Measurements from ENCODE around the gene CDH12. TPM values are rescaled to one million over a fixed set of nuclear protein-coding genes. Genes with fewer than 3 reads are reported as not detected.
A peak's percentile ranks its signal among the peaks of the same experiment; 100 is the strongest.
"Not testable (repeated sequence)": the region's sequence is repeated elsewhere in the genome, so short reads cannot be mapped to it uniquely, and the experiment has no call there.

The CDH12 gene
- total RNA-seq, 1 donor from 2014 or later: 23.5 TPM

DNA sequence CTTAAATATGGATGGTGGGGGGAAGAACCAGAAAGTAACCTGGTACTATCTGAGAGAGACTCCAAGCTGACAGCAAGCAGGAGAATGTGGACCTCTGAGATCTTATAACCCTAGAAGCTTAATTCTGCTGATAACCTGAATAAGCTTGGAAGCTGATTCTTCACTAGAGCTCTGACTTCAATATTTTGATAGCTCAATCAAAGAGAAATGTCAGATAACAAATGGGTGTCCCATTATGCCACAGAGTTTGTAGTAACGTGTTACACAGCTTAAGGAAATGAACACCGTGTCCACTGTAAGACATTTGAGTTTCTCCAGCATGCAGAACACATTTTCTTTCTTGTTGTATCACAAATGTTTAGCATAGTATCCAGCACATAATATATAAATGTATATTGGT is 626.7 kb downstream of the CDH12 start:
- Mint-ChIP-seq H3K27me3 (ENCODE audit: unreplicated experiment) (no peaks in the 10 kb centered on the region), H3K36me3 (ENCODE audit: unreplicated experiment) (no peaks in the 10 kb centered on the region), H3K4me3 (ENCODE audit: unreplicated experiment) (no peak overlapping the region), H3K4me1 (ENCODE audit: low read depth, unreplicated experiment) (no peaks in the 10 kb centered on the region), H3K27ac (ENCODE audit: unreplicated experiment) (no peak overlapping the region), H3K9me3 (ENCODE audit: unreplicated experiment) (peaks cover 1% of the 10 kb centered on the region)
- DNase-seq: no peak
- TF ChIP-seq CTCF (IDR thresholded peaks at IDR 0.05; ENCODE audit: partially characterized antibody, unreplicated experiment): no peak

- Mint-ChIP-seq H3K27ac (ENCODE audit: unreplicated experiment) (no peak overlapping the region), H3K4me1 (ENCODE audit: low read depth, unreplicated experiment) (no peaks in the 10 kb centered on the region), H3K36me3 (ENCODE audit: unreplicated experiment) (no peaks in the 10 kb centered on the region), H3K27me3 (ENCODE audit: unreplicated experiment) (no peaks in the 10 kb centered on the region), H3K9me3 (ENCODE audit: unreplicated experiment) (no peaks in the 10 kb centered on the region), H3K4me3 (ENCODE audit: unreplicated experiment) (no peak overlapping the region)
- no peak for TF ChIP-seq CTCF (IDR thresholded peaks at IDR 0.05; ENCODE audit: partially characterized antibody, unreplicated experiment)
- DNase-seq: no peak
Measured at GRCh38 chr5:22223079-22223478, 630.1 kb downstream of the CDH12 start.

GRCh38 chr5:22213703-22214495 is 639.2 kb downstream of the CDH12 start:
- DNase-seq: peak; percentile 62
- not testable (repeated sequence) for H3K27me3 Mint-ChIP-seq (ENCODE audit: unreplicated experiment)

GRCh38 chr5:22212254-22212991 is 640.7 kb downstream of the CDH12 start:
- not testable (repeated sequence) for H3K9me3 Mint-ChIP-seq (ENCODE audit: unreplicated experiment); H3K27me3 Mint-ChIP-seq (ENCODE audit: unreplicated experiment); H3K4me1 Mint-ChIP-seq (ENCODE audit: low read depth, unreplicated experiment); H3K27ac Mint-ChIP-seq (ENCODE audit: unreplicated experiment); H3K36me3 Mint-ChIP-seq (ENCODE audit: unreplicated experiment)
- peak overlapping the region; percentile 58 for H3K4me3 Mint-ChIP-seq (ENCODE audit: unreplicated experiment)
- DNase-seq: peak; percentile 44

More at GRCh38 chr5:22213703-22214495, 639.2 kb downstream of the CDH12 start:
- H3K4me1 Mint-ChIP-seq (ENCODE audit: low read depth, unreplicated experiment); H3K9me3 Mint-ChIP-seq (ENCODE audit: unreplicated experiment); H3K27ac Mint-ChIP-seq (ENCODE audit: unreplicated experiment); H3K4me3 Mint-ChIP-seq (ENCODE audit: unreplicated experiment); H3K36me3 Mint-ChIP-seq (ENCODE audit: unreplicated experiment): not testable (repeated sequence)

GRCh38 chr5:22208463-22208862 is 644.7 kb downstream of the CDH12 start:
- not testable (repeated sequence) for H3K9me3 Mint-ChIP-seq (ENCODE audit: unreplicated experiment); H3K4me3 Mint-ChIP-seq (ENCODE audit: unreplicated experiment); H3K4me1 Mint-ChIP-seq (ENCODE audit: low read depth, unreplicated experiment); H3K27me3 Mint-ChIP-seq (ENCODE audit: unreplicated experiment); DNase-seq; H3K36me3 Mint-ChIP-seq (ENCODE audit: unreplicated experiment); H3K27ac Mint-ChIP-seq (ENCODE audit: unreplicated experiment)

DNA sequence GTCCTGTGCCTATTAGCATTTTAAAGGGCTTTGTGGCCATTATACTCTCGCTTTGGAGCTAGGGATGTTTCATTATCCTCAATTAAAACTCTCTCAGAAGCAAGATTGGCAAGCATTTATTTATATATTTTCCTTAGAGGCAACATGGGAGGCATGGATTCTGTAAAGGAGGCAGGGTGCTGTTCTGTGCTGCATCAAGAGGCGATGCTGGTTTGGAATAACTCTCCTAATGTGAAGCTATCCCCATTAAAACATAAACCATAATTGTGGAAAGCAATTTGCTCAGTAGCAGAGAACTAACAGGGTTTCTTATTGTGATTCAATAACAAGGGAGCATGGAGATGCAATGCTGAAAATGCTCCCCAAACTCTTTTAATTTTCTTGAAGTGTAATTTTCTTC is 664.5 kb downstream of the CDH12 start:
- Mint-ChIP-seq H3K9me3 (ENCODE audit: unreplicated experiment) (peaks cover 11% of the 10 kb centered on the region), H3K4me1 (ENCODE audit: low read depth, unreplicated experiment) (peaks cover 49% of the 10 kb centered on the region), H3K27ac (ENCODE audit: unreplicated experiment) (peak overlapping the region; percentile 84)
- DNase-seq; H3K27me3 Mint-ChIP-seq (ENCODE audit: unreplicated experiment); H3K36me3 Mint-ChIP-seq (ENCODE audit: unreplicated experiment); H3K4me3 Mint-ChIP-seq (ENCODE audit: unreplicated experiment): not testable (repeated sequence)

GRCh38 chr5:22187632-22188228 is 665.4 kb downstream of the CDH12 start:
- not testable (repeated sequence) for DNase-seq; H3K36me3 Mint-ChIP-seq (ENCODE audit: unreplicated experiment); H3K27me3 Mint-ChIP-seq (ENCODE audit: unreplicated experiment)
- Mint-ChIP-seq H3K27ac (ENCODE audit: unreplicated experiment) (peak overlapping the region; percentile 87), H3K4me3 (ENCODE audit: unreplicated experiment) (peak overlapping the region; percentile 23), H3K9me3 (ENCODE audit: unreplicated experiment) (peaks cover 11% of the 10 kb centered on the region), H3K4me1 (ENCODE audit: low read depth, unreplicated experiment) (peaks cover 48% of the 10 kb centered on the region)

GRCh38 chr5:22169226-22169625 is 683.9 kb downstream of the CDH12 start:
- peak overlapping the region; percentile 33 for H3K27ac Mint-ChIP-seq (ENCODE audit: unreplicated experiment)
- not testable (repeated sequence) for DNase-seq; H3K9me3 Mint-ChIP-seq (ENCODE audit: unreplicated experiment); H3K36me3 Mint-ChIP-seq (ENCODE audit: unreplicated experiment); H3K27me3 Mint-ChIP-seq (ENCODE audit: unreplicated experiment); H3K4me3 Mint-ChIP-seq (ENCODE audit: unreplicated experiment)
- H3K4me1 Mint-ChIP-seq (ENCODE audit: low read depth, unreplicated experiment): peaks cover 20% of the 10 kb centered on the region

DNA sequence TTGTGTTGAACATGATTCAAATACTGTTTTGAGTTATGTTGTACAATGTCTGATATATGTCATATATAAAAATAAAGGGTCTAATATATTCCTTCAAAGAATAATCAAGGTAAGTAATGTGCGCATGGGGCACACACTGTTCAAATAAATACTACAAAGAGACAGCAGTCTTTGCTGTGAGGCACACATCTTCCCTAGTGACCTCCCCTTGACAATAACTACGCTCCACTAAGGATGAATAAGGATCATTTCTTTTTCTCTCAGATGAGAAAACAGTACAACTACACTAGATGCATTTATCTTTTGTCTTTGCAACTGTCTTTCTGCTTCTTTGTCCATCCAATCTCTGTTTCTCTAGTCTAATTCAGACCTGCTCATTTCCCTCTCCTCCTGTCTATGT is 684.4 kb downstream of the CDH12 start:
- H3K4me3 Mint-ChIP-seq (ENCODE audit: unreplicated experiment); H3K27me3 Mint-ChIP-seq (ENCODE audit: unreplicated experiment); DNase-seq; H3K9me3 Mint-ChIP-seq (ENCODE audit: unreplicated experiment); H3K36me3 Mint-ChIP-seq (ENCODE audit: unreplicated experiment): not testable (repeated sequence)
- Mint-ChIP-seq H3K27ac (ENCODE audit: unreplicated experiment) (peak overlapping the region; percentile 33), H3K4me1 (ENCODE audit: low read depth, unreplicated experiment) (peaks cover 20% of the 10 kb centered on the region)

DNA sequence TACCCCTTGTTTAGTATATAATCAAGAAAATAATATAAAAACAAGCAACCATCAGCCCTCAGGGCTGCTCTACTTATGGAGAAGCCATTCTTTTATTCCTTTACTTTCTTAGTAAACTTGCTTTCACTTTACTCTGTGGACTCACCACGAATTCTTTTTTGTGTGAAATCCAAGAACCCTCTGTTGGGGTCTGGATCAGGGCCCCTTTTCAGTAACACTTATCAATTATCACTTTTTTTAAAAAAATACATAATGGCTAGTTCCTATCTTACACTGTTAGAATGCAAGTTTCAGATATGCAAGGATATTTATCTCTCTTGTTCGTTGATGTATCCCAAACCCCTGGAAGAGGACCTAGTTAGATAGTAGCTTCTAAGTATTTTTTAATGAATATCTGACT is 687.2 kb downstream of the CDH12 start:
- not testable (repeated sequence) for DNase-seq; H3K4me3 Mint-ChIP-seq (ENCODE audit: unreplicated experiment); H3K27ac Mint-ChIP-seq (ENCODE audit: unreplicated experiment); H3K27me3 Mint-ChIP-seq (ENCODE audit: unreplicated experiment); H3K9me3 Mint-ChIP-seq (ENCODE audit: unreplicated experiment); H3K36me3 Mint-ChIP-seq (ENCODE audit: unreplicated experiment)
- peaks cover 20% of the 10 kb centered on the region for H3K4me1 Mint-ChIP-seq (ENCODE audit: low read depth, unreplicated experiment)
